Esophagus (tissue), 2 donors: ENCODE results near the gene FAM163A. TPM values are rescaled to one million over a fixed set of nuclear protein-coding genes. Genes with fewer than 3 reads are reported as not detected.

Experiments used
- H3K27ac ChIP-seq, 2 donors: one replicate each; pipeline ENCODE4 v1.5.1; 2013; ENCODE audit warnings: low read depth in 2 of 2, mild to moderate bottlenecking in 2 of 2, inconsistent platforms in 1 of 2, low read length in 1 of 2, moderate library complexity in 1 of 2
- H3K27me3 ChIP-seq, 2 donors: one replicate each; pipeline ENCODE4 v1.6.1; 2013; ENCODE audit warnings: low read length in 2 of 2, control low read depth in 1 of 2, mild to moderate bottlenecking in 1 of 2; ENCODE audit not compliant: insufficient read depth in 2 of 2, control insufficient read depth in 1 of 2
- H3K36me3 ChIP-seq, 2 donors: one replicate each; pipeline ENCODE4 v1.6.1; 2013; ENCODE audit warnings: low read length in 1 of 2; ENCODE audit not compliant: control insufficient read depth in 2 of 2, insufficient read depth in 2 of 2
- H3K4me1 ChIP-seq, 2 donors: one replicate each; pipeline ENCODE4 v1.6.1; 2013; ENCODE audit warnings: low read length in 1 of 2; ENCODE audit not compliant: control insufficient read depth in 2 of 2, insufficient read depth in 2 of 2
- H3K4me3 ChIP-seq, 2 donors: one replicate each; pipeline ENCODE4 v1.5.1; 2013; ENCODE audit warnings: low read length in 2 of 2, mild to moderate bottlenecking in 2 of 2, low read depth in 1 of 2, moderate library complexity in 1 of 2
- H3K9me3 ChIP-seq, 2 donors: one replicate each; pipeline ENCODE4 v1.6.1; 2013; ENCODE audit warnings: mild to moderate bottlenecking in 2 of 2, low read depth in 1 of 2, low read length in 1 of 2, moderate library complexity in 1 of 2; ENCODE audit not compliant: control insufficient read depth in 2 of 2, insufficient read depth in 1 of 2
- WGBS, 2 donors: extraction: QIAGEN DNeasy Blood & Tissue Kit; methylation state at CpG; one replicate each; pipeline ENCODE4 v1.1.7; 2013; 5-methylcytosine and 5-hydroxymethylcytosine counted together
- polyA plus RNA-seq, 2 donors: library from polyadenylated mRNA; stranded (reverse); fragments of 200-250 nt; gene quantifications; one replicate each; pipeline ENCODE4 v1.2.3, GENCODE V29; 2013
- donor health status: healthy with polysubstance abuse.
- donor health status: Bipolar disorder and iron deficiency.

FAM163A gene
- polyA plus RNA-seq, 2 donors, result 0.01 TPM; not detected in 1

- H3K36me3 ChIP-seq, result no peaks in the 10 kb centered on the region
- no peak overlapping the region for H3K27ac ChIP-seq
Observed at GRCh38 chr1:179719272-179719671, 23.8 kb upstream of the FAM163A start.

GRCh38 chr1:179728271-179728670 lies 14.8 kb upstream of the FAM163A start:
- no peak overlapping the region for H3K4me3 ChIP-seq
- whole genome bisulfite sequencing, 2 donors, result 44 to 46% methylated on average over 2 of the region's 2 CpGs
- H3K36me3 ChIP-seq, result no peaks in the 10 kb centered on the region
- no peaks in the 10 kb centered on the region for H3K9me3 ChIP-seq
- H3K4me1 ChIP-seq, result no peaks in the 10 kb centered on the region
- H3K27me3 ChIP-seq, result no peaks in the 10 kb centered on the region
- no peak overlapping the region for H3K27ac ChIP-seq

More at GRCh38 chr1:179719272-179719671, 23.8 kb upstream of the FAM163A start:
- peaks cover 0 to 5% of the 10 kb centered on the region in 2 donors for H3K9me3 ChIP-seq
- H3K27me3 ChIP-seq, result no peaks in the 10 kb centered on the region
- H3K4me3 ChIP-seq, result no peak overlapping the region
- H3K4me1 ChIP-seq, result no peaks in the 10 kb centered on the region

- Histone ChIP-seq H3K4me3 (no peak overlapping the region), H3K27me3 (no peaks in the 10 kb centered on the region), H3K9me3 (no peaks in the 10 kb centered on the region), H3K4me1 (no peaks in the 10 kb centered on the region), H3K36me3 (no peaks in the 10 kb centered on the region), H3K27ac (no peak overlapping the region)
- 82 to 85% methylated on average over 4 of the region's 4 CpGs for WGBS, 2 donors
Observed at GRCh38 chr1:179729881-179730280, 13.2 kb upstream of the FAM163A start.

- H3K4me1 ChIP-seq, result no peaks in the 10 kb centered on the region
- no peaks in the 10 kb centered on the region for H3K27me3 ChIP-seq
- no peak overlapping the region for H3K4me3 ChIP-seq
- 76 to 79% methylated on average over 4 of the region's 4 CpGs for WGBS, 2 donors
- H3K27ac ChIP-seq, result no peak overlapping the region
- H3K36me3 ChIP-seq, result no peaks in the 10 kb centered on the region
- no peaks in the 10 kb centered on the region for H3K9me3 ChIP-seq
Observed at GRCh38 chr1:179731643-179732042, 11.4 kb upstream of the FAM163A start.

- Histone ChIP-seq H3K9me3 (peaks cover 0 to 3% of the 10 kb centered on the region in 2 donors), H3K4me3 (no peak overlapping the region), H3K4me1 (peaks cover 5 to 9% of the 10 kb centered on the region in 2 donors), H3K27me3 (peaks cover 7 to 21% of the 10 kb centered on the region in 2 donors), H3K27ac (no peak overlapping the region), H3K36me3 (no peaks in the 10 kb centered on the region)
- WGBS, 2 donors, result 24 to 26% methylated on average over 10 of the region's 10 CpGs
Observed at GRCh38 chr1:179742291-179742690, 800 bp upstream of the FAM163A start.

- no peaks in the 10 kb centered on the region for H3K36me3 ChIP-seq
- peak overlapping the region in 1 of 2 donors; percentile 41 for H3K4me3 ChIP-seq
- peaks cover 7 to 21% of the 10 kb centered on the region in 2 donors for H3K27me3 ChIP-seq
- WGBS, 2 donors, result 3 to 6% methylated on average over 72 to 85 of the region's 85 CpGs
- H3K9me3 ChIP-seq, result peaks cover 0 to 3% of the 10 kb centered on the region in 2 donors
- H3K4me1 ChIP-seq, result peaks cover 5 to 9% of the 10 kb centered on the region in 2 donors
- H3K27ac ChIP-seq, result no peak overlapping the region
Observed at GRCh38 chr1:179743679-179744400, 749 bp downstream of the FAM163A start.

- peaks cover 7 to 21% of the 10 kb centered on the region in 2 donors for H3K27me3 ChIP-seq
Observed at GRCh38 chr1:179744401-179745130, 1.5 kb downstream of the FAM163A start.

GRCh38 chr1:179745131-179745611 lies 2.1 kb downstream of the FAM163A start:
- Histone ChIP-seq H3K4me3 (no peak overlapping the region), H3K27me3 (peaks cover 7 to 21% of the 10 kb centered on the region in 2 donors), H3K9me3 (peaks cover 0 to 3% of the 10 kb centered on the region in 2 donors), H3K36me3 (no peaks in the 10 kb centered on the region), H3K4me1 (peaks cover 5 to 9% of the 10 kb centered on the region in 2 donors), H3K27ac (no peak overlapping the region)
- WGBS, 2 donors, result 88 to 89% methylated on average over 8 of the region's 8 CpGs

More at GRCh38 chr1:179744401-179745130, 1.5 kb downstream of the FAM163A start:
- H3K9me3 ChIP-seq, result peaks cover 0 to 3% of the 10 kb centered on the region in 2 donors
- H3K4me3 ChIP-seq, result no peak overlapping the region
- H3K27ac ChIP-seq, result no peak overlapping the region
- whole genome bisulfite sequencing, 2 donors, result 35 to 40% methylated on average over 37 of the region's 37 CpGs
- peaks cover 5 to 9% of the 10 kb centered on the region in 2 donors for H3K4me1 ChIP-seq
- H3K36me3 ChIP-seq, result no peaks in the 10 kb centered on the region

GRCh38 chr1:179745743-179746142 lies 2.7 kb downstream of the FAM163A start:
- Histone ChIP-seq H3K36me3 (no peaks in the 10 kb centered on the region), H3K9me3 (peaks cover 0 to 3% of the 10 kb centered on the region in 2 donors), H3K27me3 (peaks cover 7 to 21% of the 10 kb centered on the region in 2 donors), H3K27ac (no peak overlapping the region), H3K4me1 (peaks cover 5 to 9% of the 10 kb centered on the region in 2 donors), H3K4me3 (no peak overlapping the region)
- WGBS, 2 donors, result 69 to 71% methylated on average over 4 of the region's 4 CpGs
